ENCODE results near the gene MAEA.

The MAEA gene

DNA sequence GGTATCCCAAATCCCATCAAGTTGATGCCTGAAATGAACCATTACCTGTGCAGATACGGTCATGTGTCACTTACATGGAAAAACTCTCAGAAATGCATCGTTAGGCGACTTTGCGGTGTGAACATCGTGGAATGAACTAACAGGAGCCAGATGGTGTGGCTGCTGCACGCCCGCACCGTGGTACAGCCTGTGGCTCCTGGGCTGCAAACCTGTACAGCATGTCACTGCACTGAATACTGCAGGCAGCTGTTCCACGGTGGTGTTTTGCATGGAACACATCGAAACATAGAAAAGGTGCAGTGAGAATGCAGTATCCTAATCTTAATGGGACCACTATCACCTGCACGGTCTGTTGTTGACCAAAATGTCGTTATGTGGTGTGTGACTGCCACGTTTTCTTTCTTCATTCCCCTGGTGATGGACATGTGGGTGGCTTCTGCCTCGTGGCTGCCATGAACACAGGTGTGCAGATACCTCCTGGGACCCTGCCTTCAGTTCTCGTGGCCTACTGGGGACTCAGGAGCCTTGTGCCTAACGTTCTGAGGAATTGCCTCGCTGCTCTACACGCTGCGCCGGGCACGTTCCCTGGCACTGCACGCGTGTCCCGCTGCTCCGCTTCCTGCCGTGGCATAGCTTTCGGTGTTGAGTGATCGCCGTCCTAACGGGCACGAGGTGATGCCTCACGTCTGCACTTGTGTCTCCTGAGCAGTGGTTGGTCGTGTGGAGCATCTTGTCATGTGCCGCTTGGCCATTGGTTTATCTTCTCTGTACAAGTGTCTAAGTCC is 18.5 kb downstream of the MAEA start:
- no peak overlapping the region for H3K27ac ChIP-seq
- TF ChIP-seq, protein P1, sequence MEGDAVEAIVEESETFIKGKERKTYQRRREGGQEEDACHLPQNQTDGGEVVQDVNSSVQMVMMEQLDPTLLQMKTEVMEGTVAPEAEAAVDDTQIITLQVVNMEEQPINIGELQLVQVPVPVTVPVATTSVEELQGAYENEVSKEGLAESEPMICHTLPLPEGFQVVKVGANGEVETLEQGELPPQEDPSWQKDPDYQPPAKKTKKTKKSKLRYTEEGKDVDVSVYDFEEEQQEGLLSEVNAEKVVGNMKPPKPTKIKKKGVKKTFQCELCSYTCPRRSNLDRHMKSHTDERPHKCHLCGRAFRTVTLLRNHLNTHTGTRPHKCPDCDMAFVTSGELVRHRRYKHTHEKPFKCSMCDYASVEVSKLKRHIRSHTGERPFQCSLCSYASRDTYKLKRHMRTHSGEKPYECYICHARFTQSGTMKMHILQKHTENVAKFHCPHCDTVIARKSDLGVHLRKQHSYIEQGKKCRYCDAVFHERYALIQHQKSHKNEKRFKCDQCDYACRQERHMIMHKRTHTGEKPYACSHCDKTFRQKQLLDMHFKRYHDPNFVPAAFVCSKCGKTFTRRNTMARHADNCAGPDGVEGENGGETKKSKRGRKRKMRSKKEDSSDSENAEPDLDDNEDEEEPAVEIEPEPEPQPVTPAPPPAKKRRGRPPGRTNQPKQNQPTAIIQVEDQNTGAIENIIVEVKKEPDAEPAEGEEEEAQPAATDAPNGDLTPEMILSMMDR (conservative IDR thresholded peaks at IDR 0.05): no peak
- TF ChIP-seq ZFX (IDR thresholded peaks at IDR 0.05): no peak

DNA sequence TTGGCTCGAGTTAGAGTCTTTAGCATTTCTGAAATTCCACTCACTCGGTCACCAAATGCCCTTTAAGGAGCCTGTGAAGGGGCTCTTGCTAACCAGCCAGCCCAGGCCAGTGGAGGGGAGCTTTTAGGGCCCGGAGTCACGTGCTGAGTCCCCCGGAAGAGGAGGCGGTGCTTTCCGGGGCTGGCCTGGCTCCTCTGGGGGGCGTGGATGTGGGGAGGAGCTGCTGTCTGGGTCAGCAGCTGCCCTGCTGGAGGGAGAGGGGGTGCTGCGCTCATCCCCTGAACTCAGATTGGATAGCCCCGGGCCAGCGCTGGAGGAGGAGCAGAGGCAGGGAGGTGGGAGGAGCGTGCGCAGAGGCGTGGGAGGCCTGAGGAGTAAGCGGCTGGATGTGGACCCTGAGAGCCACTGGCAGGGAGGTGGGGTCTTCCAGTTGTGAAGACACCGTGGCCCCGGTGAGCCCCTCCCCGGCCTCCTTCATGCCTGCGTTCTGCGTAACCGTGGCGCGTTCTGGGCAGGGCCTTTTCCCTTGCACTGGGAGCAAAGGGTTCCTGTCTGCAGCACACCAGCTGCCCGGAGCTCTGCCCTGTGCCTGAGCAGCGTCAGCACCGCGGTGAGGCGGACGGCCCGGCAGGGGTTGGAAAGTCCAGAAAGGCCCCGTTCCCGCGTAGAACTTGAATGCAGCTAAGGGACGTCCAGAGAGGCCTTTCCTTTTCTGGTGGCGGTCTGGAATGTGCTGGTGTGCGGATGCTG is 19.7 kb downstream of the MAEA start:
- no peak overlapping the region for H3K27ac ChIP-seq
- TF ChIP-seq, protein P1 (conservative IDR thresholded peaks at IDR 0.05): no peak
- TF ChIP-seq ZFX (IDR thresholded peaks at IDR 0.05): no peak

DNA sequence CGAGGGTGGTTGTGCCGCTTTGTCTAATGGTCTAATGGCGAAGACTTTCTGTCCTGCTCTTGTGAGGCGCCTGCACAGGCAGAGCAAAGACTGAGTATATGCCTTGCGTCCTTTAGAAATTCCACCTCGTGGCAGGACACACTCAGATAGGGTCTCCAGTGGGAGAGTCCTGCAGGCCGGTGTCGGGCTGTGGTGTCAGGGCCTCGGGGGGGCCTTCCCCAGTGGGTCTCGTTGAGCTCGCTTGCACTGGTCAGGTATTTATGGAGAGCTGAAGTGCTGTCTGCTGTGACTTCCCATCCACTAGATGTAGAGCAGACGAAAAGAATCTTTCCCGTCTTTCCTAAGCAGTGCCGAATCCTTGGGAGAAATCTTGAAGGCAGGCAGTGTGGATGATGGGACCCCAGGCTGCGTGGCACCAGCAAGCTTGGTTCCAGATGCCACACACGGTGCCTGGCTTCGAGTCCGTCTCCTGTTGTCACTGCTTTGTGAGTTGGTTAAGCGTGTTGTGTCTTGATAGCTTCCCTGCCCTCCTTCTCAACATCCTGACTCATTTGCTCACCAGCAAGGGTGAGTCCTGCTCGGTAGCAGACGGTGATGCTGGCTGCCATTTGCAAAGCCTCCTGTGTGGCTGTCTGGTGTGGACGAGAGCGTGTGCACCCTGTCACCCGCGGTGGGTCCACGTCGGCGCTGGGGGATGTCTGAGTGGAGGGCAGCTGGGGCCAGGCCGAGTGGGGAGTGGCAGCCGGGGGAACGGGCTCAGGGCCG is 20.5 kb downstream of the MAEA start:
- TF ChIP-seq, protein P1 (conservative IDR thresholded peaks at IDR 0.05): no peak
- TF ChIP-seq ZFX (IDR thresholded peaks at IDR 0.05): no peak
- no peak overlapping the region for H3K27ac ChIP-seq

DNA sequence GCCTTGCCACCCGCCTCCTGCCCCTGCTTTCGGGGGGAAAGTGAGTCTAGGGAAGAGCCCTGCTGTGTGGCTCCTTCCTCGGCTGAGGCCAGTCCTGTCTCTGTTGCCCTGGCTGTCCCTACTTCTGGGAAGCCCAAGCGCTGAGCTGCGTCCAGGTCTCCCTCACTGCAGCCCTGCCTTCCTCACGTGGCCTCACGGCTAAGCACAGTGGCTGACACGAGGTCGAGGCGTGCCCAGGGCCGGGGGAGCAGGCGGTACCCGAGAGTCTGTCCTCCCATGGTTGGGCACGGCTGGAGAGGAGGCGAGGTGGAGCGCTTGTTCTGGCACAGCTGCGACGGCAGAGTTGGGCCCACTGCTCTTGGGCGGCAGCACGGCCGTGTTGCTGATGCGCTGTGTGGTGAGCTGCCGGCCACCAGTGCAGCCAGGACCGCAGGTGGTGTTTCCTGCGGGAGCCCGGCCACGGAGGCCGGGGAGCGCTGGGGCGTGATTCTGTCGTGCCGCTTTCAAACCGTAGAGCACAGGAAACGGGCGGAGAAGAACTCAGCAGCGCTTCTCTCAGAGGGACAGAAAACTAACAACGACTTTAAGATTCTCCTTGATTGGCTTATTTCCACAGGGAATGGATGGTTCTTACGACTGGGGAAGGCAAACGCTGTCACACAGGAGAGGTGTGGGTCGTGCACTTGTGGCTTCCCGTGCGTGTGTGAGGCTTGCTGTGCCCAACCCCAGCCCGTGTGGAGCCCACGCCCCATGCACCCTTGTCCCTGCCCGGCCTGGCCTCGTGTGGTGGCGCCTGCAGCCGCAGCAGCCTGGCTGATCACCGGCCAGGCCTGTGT is 21.3 kb downstream of the MAEA start:
- TF ChIP-seq ZFX (IDR thresholded peaks at IDR 0.05): no peak
- TF ChIP-seq, protein P1 (conservative IDR thresholded peaks at IDR 0.05): no peak
- H3K27ac ChIP-seq: no peak overlapping the region

DNA sequence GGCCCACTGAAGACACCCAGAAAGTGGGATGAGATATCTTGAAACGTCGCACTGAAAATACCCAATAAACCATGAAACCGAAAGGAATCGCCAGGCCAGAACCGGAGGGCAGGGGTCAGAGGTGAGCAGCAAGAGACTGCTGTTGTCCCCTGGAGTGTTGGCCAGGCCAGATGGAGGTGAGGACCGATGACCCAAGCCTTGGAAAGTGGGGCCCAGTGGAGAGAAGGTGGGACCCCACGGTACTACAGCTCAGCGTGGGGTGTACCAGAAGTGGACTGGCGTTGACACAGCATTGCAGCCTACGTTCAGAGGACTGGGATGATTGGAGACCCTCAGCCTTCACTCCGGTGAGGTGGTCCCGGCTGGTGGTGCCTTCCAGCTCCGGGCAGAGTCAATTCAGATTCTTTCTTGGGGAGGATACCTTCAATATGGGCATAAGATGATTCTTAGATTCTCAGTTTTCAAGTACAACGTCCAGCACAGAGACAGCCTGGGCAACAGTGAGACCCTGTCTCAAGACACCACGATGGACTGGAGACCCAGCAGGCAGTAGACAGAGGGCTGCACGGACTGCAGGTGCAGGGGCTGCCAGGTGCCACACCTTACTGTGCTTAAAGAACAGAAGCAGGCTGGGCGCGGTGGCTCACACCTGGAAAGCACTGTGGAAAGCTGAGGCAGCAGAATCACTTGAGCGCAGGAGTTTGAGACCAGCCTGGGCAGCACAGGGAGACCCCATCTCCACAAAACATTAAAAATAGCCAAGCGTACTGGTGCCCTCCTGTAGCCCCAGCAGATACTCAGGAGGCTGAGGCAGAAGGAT is 23.3 kb downstream of the MAEA start:
- H3K27ac ChIP-seq: no peak overlapping the region
- no peak for TF ChIP-seq ZFX (IDR thresholded peaks at IDR 0.05)
- TF ChIP-seq, protein P1 (conservative IDR thresholded peaks at IDR 0.05): no peak

DNA sequence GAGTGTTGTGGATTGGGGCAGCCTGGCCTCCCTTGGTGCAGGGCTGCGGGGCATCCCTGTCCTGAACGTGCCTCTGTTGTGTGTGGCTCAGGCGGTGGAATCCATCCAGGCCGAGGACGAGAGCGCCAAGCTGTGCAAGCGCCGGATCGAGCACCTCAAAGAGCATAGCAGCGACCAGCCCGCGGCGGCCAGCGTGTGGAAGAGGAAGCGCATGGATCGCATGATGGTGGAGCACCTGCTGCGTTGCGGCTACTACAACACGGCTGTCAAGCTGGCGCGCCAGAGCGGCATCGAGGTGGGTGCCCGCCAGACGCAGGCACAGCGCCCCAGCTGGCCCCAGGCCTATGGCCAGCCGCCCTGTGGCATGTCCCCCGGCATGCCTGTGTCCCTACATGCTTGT is 25.6 kb downstream of the MAEA start:
- TF ChIP-seq, protein P1 (conservative IDR thresholded peaks at IDR 0.05): no peak
- TF ChIP-seq ZFX (IDR thresholded peaks at IDR 0.05): no peak
- no peak overlapping the region for H3K27ac ChIP-seq

Data from C4-2B (cell line).